GM18499 (cell line): Measurements from ENCODE around the gene UBTF.
"Not testable (repeated sequence)": the region's sequence is repeated elsewhere in the genome, so short reads cannot be mapped to it uniquely, and the experiment has no call there.

Experiments
- ATAC-seq: cut with Tn5 transposase; IDR thresholded peaks from one replicate; pipeline ENCODE4 v1.9.1; 2021; ENCODE audit warnings: moderate number of reproducible peaks; ENCODE audit not compliant: insufficient read depth, unreplicated experiment

The UBTF gene

DNA sequence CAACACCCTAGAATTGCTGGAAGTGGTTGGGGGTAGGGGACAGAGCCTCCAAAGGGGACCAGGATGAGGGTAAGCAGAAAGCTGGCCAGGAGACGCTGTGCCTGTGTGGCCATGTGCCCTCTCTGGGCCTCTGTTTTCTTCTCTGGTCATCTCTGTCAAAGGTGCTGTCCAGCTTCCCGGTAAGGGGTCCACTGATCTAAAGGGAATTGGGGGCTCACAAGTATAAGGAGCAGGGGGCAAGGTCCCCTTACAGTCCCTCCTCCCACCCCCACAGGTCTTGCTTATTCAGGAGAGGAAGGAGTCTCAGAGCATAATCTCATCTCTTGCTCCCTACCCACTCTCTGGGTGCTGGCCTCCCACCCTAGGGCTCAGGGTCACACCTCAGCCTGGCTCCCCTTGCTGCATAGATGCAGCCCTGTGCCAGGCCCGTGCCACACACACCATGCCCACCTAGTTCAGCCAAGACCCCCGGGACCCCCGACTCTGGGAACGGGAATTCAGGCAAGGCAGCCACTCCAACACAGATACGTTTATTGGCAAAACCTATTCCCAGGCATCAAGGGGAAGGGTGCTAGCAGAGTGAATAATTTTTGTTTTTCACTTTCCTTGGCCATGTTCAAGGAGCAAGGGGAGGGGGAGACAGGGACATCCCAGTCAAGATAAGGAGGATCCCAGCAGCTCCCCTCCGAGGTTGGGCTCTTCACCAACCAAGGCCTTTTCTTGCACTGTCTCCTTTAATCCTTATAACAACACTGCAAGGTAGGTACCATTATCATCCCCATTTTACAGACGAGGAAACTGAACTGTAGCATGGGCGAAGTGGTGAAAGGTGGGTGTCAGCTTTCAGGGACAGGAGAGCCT, 28.6 kb upstream of the UBTF start:
- no peak for ATAC-seq

DNA sequence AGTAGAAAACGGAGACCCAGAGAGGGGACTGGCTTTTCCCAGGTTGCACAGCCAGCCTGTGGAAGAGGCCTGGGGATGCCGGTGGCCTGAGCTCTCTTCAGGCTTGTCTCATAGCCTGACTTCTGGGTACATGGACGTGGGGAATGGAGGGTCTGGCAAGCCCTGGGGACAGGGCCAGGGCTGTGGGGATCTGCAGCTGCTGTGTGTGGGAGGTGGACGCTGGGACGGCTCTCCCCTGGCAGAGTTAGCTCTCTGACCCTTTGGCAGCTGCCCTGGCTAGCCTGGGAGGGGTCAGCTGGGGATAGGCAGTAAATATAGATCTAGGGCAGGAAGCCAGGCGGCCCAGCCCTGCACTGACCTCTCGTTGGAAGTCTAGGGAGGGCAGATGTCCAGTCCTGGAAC, 28.0 kb upstream of the UBTF start:
- no peak for ATAC-seq

DNA sequence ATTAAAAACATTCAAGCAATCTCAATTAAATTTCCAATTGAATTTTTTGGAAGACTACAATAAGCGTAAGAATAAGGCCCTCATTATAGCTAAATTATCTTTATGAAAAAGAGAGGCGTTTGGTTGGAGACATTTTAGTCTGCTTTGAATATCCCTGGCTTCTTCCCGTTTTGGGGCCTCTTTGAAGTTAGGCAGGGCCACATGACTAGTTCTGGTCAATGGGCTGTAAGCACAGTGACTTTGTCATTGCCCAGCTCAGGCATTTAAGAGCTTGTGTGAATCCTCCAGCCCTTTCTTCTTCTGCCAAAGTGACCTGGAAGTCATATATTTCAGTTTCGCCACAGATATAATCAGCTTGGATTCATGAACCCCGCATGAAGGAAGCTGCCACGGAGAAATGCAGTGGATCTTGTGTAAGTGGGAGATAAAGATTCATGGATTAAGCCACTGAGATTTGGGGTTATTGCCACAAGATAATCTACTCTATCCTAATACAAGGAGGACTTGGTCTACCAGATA, 21.7 kb upstream of the UBTF start:
- ATAC-seq: no peak

DNA sequence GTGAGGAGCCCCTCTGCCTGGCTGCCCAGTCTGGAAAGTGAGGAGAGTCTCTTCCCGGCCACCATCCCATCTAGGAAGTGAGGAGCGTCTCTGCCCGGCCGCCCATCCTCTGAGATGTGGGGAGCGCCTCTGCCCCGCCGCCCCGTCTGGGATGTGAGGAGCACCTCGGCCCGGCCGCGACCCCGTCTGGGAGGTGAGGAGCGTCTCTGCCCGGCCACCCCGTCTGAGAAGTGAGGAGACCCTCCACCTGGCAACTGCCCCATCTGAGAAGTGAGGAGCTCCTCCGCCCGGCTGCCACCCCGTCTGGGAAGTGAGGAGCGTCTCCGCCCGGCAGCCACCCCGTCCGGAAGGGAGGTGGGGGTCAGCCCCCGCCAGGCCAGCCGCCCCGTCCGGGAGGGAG, 18.4 kb upstream of the UBTF start:
- ATAC-seq: not testable (repeated sequence)

DNA sequence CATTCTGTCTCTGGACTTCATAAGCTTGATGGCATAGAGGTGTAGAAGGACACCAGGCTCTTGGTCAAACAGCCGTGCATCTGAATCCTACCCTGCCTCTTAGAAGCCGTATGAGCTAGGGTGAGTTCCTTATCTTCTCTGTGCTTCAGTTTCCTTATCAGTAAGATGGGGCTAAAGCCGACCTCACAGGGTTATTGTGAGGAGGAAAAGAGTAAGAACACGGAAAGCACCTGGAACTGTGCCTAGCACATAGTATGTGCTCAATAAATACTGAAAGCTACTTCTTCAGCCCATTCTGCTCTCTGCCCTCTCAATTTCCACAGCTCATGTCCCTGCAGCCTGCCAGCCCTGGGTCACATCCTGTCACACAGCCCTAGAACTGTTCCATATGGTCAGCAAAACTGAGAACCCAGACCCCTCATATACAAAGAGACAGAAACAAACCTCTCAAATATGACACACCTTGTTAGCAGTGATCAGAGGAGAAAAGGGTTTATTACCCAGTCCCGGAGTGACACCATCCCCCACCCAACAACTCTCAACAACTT, 17.0 kb upstream of the UBTF start:
- ATAC-seq: no peak

DNA sequence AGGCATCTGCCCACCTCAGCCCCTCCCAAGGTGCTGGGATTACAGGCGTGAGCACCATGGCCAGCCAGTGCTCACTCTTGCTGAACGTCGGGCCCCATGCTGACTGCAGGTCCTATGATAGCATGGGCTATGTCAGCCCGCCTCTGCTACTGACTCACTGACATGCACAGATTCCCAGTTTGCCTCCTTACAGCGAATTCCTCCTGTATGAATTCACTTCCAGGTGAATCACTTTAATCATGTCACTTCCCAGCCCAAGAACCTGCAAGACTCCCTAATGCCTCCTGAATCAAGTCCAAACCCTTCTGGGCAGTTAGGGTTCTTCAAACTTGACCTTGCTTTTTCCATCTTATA, 16.1 kb upstream of the UBTF start:
- ATAC-seq: no peak

DNA sequence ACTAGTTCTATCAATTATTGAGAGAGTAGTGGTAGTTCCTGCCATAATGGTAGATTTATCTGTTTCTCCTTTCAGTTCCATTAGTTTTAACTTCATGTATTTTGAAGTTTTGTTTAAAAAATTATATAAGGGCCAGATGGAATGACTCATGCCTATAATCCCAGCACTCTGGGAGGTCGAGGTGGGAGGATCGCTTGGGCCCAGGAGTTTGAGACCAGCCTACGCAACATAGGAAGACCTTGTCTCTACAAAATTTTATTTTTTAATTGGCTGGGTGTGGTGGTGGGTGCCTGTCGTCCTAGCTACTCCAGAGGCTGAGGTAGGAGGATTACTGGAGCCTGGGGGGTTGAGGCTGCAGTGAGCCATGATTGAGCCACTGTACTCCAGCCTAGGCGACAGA, 14.1 kb upstream of the UBTF start:
- no peak for ATAC-seq

DNA sequence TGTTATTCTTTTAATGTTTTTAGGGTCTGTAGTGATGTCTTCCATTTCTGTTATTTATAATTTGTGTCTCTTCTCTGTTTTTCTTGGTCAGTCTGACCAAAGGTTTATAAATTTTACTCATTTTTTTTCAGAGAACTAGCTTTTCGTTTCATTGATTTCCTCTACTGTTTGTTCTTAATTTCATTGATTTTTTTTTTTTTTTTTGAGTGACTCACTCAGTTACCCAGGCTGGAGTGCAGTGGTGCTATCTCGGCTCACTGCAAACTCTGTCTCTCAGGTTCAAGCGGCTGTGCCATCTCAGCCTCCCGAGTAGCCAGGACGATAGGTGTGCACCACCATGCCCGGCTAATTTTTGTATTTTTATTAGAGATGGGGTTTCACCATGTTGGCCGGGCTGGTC, 12.6 kb upstream of the UBTF start:
- no peak for ATAC-seq

DNA sequence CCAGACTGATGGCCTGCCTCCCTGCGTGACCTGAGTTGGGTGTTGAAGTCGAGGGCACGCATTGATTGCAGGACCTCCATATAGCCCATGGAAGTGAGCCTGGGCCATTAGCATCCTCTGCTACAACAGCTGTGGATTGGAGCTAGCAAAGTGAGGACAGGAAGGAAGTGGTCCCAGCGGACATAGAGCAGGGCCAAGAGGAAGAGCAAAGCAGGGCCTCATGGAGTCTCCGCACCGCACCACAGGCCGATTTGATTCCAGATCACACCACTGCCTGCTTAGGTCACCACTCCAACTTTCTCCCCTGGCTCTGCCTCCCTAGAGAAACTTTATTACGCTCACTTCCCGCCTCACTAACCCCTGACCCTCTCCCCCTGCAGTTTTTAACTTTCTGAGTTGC, 10.7 kb upstream of the UBTF start:
- ATAC-seq: no peak

DNA sequence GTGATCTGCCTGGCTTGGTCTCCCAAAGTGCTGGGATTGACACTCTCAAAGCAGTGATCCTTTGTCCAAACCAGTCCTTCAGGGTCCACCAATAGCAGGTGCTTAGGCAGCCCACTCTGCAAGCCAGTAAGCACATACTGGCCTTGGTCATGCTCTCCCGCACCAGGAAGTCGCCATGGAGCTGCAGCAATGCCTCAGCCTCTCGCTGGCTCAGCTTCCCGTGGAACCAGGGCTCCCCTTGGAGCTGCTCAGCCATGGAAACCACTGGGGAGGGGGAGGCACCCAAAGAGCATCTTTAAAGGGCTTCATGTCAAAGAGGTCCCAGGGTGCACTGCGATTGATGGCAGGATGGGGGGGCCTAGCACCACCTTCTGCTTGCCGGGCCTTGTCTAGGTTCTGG, 9.6 kb upstream of the UBTF start:
- no peak for ATAC-seq

DNA sequence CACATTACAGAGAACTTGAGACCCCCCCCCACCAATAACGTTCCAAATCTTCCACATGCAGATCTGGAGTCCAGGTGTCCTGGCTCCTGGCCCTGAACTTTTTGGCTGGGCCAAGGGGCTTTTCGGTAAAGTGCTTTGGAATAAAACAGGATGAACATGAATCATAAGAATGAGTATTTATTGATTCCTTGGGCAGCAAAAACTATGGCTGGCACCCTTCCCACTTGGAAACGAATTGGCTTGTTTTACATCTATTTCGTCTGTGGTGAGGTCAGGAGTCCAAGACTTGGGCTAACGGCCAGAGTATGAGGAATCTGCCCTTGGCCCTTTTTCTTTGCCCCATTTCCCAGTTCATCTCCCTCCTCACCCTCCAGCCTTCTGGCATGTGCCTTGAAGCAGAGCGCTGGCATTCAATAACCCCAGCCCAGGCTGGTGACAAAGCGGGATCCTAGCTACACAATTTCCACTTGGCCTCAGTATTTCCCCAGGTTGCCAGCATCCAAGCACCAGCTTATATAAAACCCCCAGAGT, 4.1 kb upstream of the UBTF start:
- no peak for ATAC-seq

DNA sequence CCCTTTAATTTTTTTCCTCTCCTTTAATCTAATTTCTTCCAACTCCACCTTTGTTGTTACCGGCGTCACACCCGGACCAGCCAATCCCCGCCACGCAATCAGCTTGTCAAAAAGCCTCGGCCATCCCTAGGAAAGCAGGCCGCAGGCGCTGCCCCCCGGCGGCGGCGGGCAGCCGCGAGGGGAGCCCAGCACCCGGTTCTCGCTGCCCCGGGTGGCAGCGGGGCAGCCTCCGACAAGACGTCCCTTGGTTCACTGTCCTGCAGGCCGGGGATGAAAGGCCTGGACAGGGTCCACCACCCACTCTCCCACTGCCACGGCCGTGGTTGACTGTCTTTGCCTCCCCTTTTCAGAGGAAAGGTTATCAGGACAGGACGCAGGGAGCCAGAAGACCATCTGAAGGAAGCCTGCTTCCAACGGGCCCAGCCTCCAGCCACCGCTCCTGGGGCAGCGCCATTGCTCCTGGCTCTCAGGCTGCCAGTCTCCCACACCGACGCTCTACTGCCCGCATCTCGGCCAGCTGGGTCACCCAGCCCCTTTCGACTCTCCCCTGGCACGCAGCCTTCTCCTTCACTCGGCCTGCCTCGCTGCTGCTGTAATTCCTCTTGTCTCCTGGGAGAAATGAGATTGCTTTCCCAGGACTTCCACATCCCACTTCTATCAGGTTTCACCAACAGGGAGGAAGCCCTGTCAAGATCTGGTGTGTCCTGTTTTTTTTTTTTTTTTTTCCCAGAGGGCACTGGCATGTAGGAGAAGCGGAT, 2.8 kb upstream of the UBTF start:
- no peak for ATAC-seq

DNA sequence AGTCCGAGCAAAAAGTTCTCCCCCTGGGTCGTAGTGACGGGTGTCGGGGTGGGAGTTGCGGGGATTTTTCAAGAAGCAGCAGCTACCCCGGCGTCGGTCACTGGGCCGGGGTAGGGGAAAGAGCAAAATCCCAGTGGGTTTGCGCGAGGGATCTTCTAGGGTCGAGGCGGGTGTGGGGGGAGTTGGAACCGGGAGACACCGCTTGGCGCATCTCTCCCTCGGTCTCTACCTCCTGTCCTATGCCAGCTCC, 2.3 kb upstream of the UBTF start:
- ATAC-seq: no peak

DNA sequence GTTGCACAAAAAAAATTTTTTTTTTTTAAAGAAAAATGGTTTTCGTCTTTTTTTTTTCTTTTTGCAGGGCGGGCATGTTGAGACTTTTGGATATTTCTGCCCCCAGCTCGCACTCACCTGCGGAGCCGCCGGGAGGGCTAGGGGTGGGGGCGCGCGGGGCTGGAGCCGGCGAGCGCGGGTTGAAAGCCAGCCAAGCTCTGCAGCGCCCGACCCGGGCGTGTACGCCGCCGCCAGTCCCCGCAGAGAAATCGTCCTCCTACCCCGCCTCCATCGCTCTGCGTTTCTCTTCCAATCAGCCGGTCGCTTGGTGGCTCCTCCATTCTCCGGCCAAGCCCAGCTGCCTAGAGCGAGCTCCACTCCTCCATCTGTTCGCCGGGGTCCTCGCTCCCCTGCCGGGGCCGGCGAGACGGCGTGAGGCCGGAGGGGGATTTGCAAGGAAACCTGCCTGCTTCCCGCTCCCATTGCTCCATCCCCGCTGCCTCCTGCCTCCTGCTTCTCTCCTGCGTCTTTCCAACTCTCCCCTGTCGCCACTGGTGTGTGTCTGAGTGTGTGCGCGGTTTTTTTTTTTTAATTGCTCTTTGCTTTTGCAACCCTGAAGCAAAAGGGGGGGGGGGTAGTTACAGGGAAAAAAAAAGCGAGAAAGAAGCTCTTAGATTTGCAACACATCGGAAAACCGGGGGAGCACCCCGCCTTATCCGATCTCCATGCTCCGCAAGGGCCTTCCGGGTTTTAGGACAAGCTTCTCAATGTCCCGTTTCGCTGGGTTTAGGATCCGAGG, 1.8 kb upstream of the UBTF start:
- no peak for ATAC-seq

DNA sequence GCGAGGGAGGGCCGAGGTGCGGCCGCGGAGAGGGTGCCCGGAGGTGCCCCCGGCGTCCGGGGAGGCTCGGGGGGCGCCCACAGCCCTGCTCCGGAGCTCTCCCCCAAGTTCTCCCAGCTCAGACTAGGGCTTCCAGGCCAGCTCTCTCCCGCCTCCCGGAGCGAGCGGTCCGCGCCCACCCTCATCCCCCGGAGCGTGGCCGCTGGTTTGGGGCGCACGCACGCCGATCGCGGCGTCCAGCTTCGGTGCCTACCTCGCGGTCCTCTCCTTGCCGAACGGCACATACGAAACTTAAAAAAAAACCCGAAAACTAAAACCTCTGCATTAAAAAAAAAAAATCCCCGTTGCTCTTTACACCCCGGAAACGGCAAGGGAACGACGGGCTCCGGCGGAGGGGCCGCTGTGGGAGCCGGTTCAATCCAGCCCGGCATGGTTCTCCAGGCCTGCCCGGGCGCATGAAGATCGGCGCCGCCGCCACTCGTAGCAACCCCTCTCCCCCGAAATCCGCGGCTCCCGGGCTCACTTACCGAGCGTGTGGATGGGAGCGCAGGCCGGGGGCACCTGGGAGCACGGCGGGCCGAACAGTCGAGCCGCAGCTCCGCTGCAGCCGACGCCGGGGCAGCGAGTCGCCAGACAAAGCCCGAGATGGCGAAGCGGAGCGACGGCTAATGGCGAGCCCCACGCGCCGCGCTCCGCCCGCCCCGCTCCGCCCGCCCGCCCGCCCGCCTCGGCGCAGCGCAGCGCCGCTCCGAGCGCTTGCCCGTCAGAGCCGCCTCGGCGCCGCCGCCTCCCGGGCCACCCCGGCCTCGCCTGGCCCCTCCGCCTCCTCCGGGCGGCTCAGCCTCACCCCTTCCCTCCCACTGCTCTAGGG, 973 bp upstream of the UBTF start:
- ATAC-seq: no peak

DNA sequence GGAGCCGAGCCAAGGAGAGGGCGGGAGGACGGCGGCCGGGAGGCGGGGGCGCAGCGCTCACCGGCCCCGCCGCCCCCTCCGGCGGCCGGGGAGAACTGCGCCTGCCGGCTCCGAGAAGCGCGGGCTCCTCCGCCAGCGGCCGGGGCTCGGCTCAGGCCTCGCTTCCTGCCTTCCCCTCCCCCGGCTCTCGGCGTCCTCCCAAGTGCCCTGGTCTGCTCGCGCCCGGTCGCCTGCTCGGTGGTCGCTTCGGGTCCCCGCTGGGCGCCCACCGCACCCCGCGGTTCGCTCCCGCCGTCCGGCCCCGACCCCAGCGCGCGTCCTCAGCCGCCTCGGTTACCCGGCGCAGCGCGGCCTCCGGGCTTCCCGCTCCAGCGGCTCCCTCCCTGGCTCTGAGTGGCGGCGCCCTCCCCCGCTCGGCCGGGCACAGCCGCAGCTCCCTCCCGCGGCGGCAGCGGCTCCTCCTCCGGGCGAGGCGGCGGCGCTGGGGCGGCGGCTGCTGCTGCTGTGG, 313 bp downstream of the UBTF start:
- no peak for ATAC-seq

DNA sequence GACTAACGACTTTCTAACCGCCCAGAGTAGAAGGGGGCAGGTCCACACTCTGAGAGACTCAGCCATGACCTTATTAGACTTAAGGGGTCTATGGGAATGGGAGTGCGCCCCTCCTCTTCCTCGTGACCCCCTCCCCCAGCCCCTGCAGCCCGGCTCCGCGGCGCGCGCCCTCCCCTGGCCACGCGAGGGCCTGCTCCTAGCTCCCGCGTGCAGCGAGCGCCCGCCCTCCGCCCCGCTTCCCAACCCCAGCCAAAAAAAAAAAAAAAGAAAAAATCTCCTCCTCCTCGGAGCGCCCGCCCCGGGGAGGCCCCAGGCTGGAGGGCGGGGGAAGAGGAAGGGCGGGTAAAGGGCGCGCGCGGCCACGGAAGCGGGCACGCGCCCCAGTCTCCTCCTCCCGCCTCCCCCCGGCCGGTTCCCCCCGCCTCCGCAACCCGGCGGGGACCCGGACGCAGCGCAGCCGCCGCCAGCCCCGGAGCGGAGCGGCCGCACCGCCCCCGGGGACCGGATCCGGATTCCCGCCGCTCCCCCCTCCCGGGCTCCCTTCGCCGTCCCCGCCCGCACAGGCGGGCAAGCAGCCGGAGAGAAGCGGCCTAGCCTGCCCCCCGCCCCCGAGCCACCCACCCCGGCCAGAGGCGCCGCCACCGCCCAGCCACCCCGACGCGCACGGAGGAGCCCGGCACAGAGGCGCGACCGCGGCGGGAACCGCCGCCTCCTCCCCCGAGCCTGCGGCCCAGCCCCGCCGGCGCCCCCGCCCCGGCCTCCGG, 949 bp downstream of the UBTF start:
- ATAC-seq: no peak

DNA sequence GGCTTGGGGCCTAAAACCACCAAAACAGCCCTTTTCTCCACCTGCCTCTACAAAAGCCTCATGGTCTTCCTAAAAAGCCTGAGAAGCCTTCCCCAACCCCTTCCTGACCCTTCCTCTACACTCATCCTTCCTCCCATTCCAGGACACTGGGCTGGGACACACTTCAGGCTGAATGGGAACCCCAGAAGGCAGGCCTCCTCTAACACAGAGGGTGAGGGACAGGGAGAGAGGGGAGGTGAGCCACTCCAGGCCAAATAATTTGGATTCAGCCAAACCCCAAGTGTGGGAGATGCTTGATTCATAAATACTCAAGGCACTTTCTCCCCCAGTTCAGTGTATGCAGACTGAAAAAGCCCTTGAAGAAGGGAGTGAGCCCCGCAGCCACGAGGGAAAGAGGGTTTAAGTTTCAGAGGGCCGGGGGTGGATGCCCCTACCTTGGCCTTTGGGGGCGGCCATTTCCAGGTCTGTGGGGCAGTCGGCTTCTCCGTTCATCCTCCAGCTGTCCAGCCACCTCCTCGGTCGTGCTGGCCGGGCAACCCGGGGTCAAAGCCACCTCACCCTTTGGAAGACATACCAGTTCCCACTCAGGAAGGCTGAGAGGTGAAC, 1.6 kb downstream of the UBTF start:
- ATAC-seq: no peak
